ENCODE measurements around the gene OSBPL3. TPM values are rescaled to one million over a fixed set of nuclear protein-coding genes. Genes with fewer than 3 reads are reported as not detected.

OSBPL3 gene
- total RNA-seq, 1 experiment from 2014 or later: 149 TPM

- H3K9ac ChIP-seq (ENCODE audit: low read length): no peak overlapping the region
- peaks cover 87% of the 10 kb centered on the region for H3K36me3 ChIP-seq (ENCODE audit: insufficient read depth, low read length)
- no peaks in the 10 kb centered on the region for H3K9me3 ChIP-seq (ENCODE audit: low read length)
- H4K20me1 ChIP-seq (ENCODE audit: insufficient read depth, low read depth, low read length): no peaks in the 10 kb centered on the region
- H3K4me1 ChIP-seq (ENCODE audit: low read length): peaks cover 35% of the 10 kb centered on the region
- H3K27ac ChIP-seq (ENCODE audit: low read length): peak overlapping the region; percentile 99
- no peak overlapping the region for H3K4me2 ChIP-seq (ENCODE audit: low read depth, low read length, poor library complexity, severe bottlenecking)
- H3K4me3 ChIP-seq (ENCODE audit: low read length): no peak overlapping the region
- no peaks in the 10 kb centered on the region for H3K9me2 ChIP-seq (replicated peaks; ENCODE audit: insufficient read depth, low read length)
- no peak for DNase-seq
- H2AFZ ChIP-seq (ENCODE audit: low read length): no peak overlapping the region
- peaks cover 18% of the 10 kb centered on the region for H3K79me2 ChIP-seq (ENCODE audit: low read length)
- H3K27me3 ChIP-seq (ENCODE audit: low read length): no peaks in the 10 kb centered on the region
Observed at GRCh38 chr7:24854866-24855265, 125.1 kb downstream of the OSBPL3 start.

- Histone ChIP-seq H2AFZ (ENCODE audit: low read length) (no peak overlapping the region), H3K4me3 (ENCODE audit: low read length) (no peak overlapping the region), H4K20me1 (ENCODE audit: insufficient read depth, low read depth, low read length) (no peaks in the 10 kb centered on the region), H3K79me2 (ENCODE audit: low read length) (no peaks in the 10 kb centered on the region), H3K4me1 (ENCODE audit: low read length) (peaks cover 61% of the 10 kb centered on the region), H3K4me2 (ENCODE audit: low read depth, low read length, poor library complexity, severe bottlenecking) (no peak overlapping the region), H3K9me3 (ENCODE audit: low read length) (no peaks in the 10 kb centered on the region), H3K27me3 (ENCODE audit: low read length) (no peaks in the 10 kb centered on the region), H3K9me2 (replicated peaks; ENCODE audit: insufficient read depth, low read length) (no peaks in the 10 kb centered on the region), H3K27ac (ENCODE audit: low read length) (peak overlapping the region; percentile 99), H3K36me3 (ENCODE audit: insufficient read depth, low read length) (peaks cover 78% of the 10 kb centered on the region), H3K9ac (ENCODE audit: low read length) (no peak overlapping the region)
- no peak for DNase-seq
Observed at GRCh38 chr7:24851786-24852185, 128.2 kb downstream of the OSBPL3 start.

- Histone ChIP-seq H3K9ac (ENCODE audit: low read length) (no peak overlapping the region), H3K9me2 (replicated peaks; ENCODE audit: insufficient read depth, low read length) (no peaks in the 10 kb centered on the region), H3K79me2 (ENCODE audit: low read length) (peaks cover 4% of the 10 kb centered on the region), H3K4me1 (ENCODE audit: low read length) (peaks cover 80% of the 10 kb centered on the region), H3K27me3 (ENCODE audit: low read length) (no peaks in the 10 kb centered on the region), H4K20me1 (ENCODE audit: insufficient read depth, low read depth, low read length) (no peaks in the 10 kb centered on the region), H3K4me2 (ENCODE audit: low read depth, low read length, poor library complexity, severe bottlenecking) (no peak overlapping the region), H2AFZ (ENCODE audit: low read length) (no peak overlapping the region), H3K36me3 (ENCODE audit: insufficient read depth, low read length) (peaks cover 62% of the 10 kb centered on the region), H3K4me3 (ENCODE audit: low read length) (no peak overlapping the region), H3K9me3 (ENCODE audit: low read length) (no peaks in the 10 kb centered on the region), H3K27ac (ENCODE audit: low read length) (peak overlapping the region; percentile 99)
- DNase-seq: no peak
Observed at GRCh38 chr7:24848878-24849277, 131.1 kb downstream of the OSBPL3 start.

GRCh38 chr7:24847754-24848153 lies 132.2 kb downstream of the OSBPL3 start:
- Histone ChIP-seq H4K20me1 (ENCODE audit: insufficient read depth, low read depth, low read length) (no peaks in the 10 kb centered on the region), H3K27ac (ENCODE audit: low read length) (peak overlapping the region; percentile 99), H3K9me3 (ENCODE audit: low read length) (no peaks in the 10 kb centered on the region), H3K9ac (ENCODE audit: low read length) (peak overlapping the region; percentile 46), H3K4me2 (ENCODE audit: low read depth, low read length, poor library complexity, severe bottlenecking) (peak overlapping the region; percentile 79), H3K4me3 (ENCODE audit: low read length) (no peak overlapping the region), H2AFZ (ENCODE audit: low read length) (no peak overlapping the region), H3K27me3 (ENCODE audit: low read length) (no peaks in the 10 kb centered on the region), H3K36me3 (ENCODE audit: insufficient read depth, low read length) (peaks cover 52% of the 10 kb centered on the region), H3K9me2 (replicated peaks; ENCODE audit: insufficient read depth, low read length) (no peaks in the 10 kb centered on the region), H3K4me1 (ENCODE audit: low read length) (peaks cover 81% of the 10 kb centered on the region), H3K79me2 (ENCODE audit: low read length) (peaks cover 4% of the 10 kb centered on the region)
- DNase-seq: no peak

DNA sequence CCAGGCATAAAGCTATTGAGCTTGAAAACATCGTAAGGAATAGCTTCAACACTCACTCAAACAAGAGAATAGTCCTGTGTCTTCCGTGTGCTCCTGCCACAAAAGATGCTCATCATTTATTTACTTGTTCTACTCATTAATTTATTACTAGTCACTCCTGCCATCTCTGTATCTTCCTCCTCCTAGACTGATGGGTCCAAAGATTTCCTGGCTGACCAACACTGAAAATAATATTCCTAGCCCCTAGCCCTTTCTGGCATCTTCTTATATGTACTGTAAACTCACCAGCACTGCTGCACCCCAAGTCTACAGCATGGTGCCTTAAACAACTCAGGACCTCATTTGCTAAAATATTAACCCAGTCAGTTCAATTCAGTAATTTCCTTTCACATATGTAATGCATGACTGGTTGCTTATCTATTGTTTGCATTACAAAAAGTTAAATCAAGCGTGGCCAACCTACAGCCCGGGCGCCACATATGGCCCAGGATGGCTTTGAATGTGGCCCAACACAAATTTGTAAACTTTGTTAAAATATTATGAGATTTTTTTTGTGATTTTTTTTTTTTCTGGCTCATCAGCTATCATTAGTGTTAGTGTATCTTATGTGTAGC lies 136.1 kb downstream of the OSBPL3 start:
- Histone ChIP-seq H3K9me3 (ENCODE audit: low read length) (no peaks in the 10 kb centered on the region), H3K9ac (ENCODE audit: low read length) (peak overlapping the region; percentile 71), H3K9me2 (replicated peaks; ENCODE audit: insufficient read depth, low read length) (no peaks in the 10 kb centered on the region), H3K4me2 (ENCODE audit: low read depth, low read length, poor library complexity, severe bottlenecking) (peak overlapping the region; percentile 79), H2AFZ (ENCODE audit: low read length) (no peak overlapping the region), H3K36me3 (ENCODE audit: insufficient read depth, low read length) (peaks cover 35% of the 10 kb centered on the region), H4K20me1 (ENCODE audit: insufficient read depth, low read depth, low read length) (no peaks in the 10 kb centered on the region), H3K4me3 (ENCODE audit: low read length) (peak overlapping the region; percentile 55), H3K4me1 (ENCODE audit: low read length) (peaks cover 96% of the 10 kb centered on the region), H3K27me3 (ENCODE audit: low read length) (no peaks in the 10 kb centered on the region), H3K79me2 (ENCODE audit: low read length) (peaks cover 12% of the 10 kb centered on the region), H3K27ac (ENCODE audit: low read length) (peak overlapping the region; percentile 99)
- peak; percentile 89 for DNase-seq

- peak overlapping the region; percentile 79 for H3K4me2 ChIP-seq (ENCODE audit: low read depth, low read length, poor library complexity, severe bottlenecking)
- peak; percentile 83 for DNase-seq
- H3K9me3 ChIP-seq (ENCODE audit: low read length): no peaks in the 10 kb centered on the region
- H3K36me3 ChIP-seq (ENCODE audit: insufficient read depth, low read length): peaks cover 35% of the 10 kb centered on the region
- peak overlapping the region; percentile 71 for H3K9ac ChIP-seq (ENCODE audit: low read length)
- H2AFZ ChIP-seq (ENCODE audit: low read length): no peak overlapping the region
- peaks cover 12% of the 10 kb centered on the region for H3K79me2 ChIP-seq (ENCODE audit: low read length)
- peak overlapping the region; percentile 55 for H3K4me3 ChIP-seq (ENCODE audit: low read length)
- H4K20me1 ChIP-seq (ENCODE audit: insufficient read depth, low read depth, low read length): no peaks in the 10 kb centered on the region
- peak overlapping the region; percentile 99 for H3K27ac ChIP-seq (ENCODE audit: low read length)
- no peaks in the 10 kb centered on the region for H3K27me3 ChIP-seq (ENCODE audit: low read length)
- peaks cover 96% of the 10 kb centered on the region for H3K4me1 ChIP-seq (ENCODE audit: low read length)
- H3K9me2 ChIP-seq (replicated peaks; ENCODE audit: insufficient read depth, low read length): no peaks in the 10 kb centered on the region
Observed at GRCh38 chr7:24842449-24843241, 137.3 kb downstream of the OSBPL3 start.

GRCh38 chr7:24842029-24842428 lies 137.9 kb downstream of the OSBPL3 start:
- Histone ChIP-seq H3K79me2 (ENCODE audit: low read length) (peaks cover 12% of the 10 kb centered on the region), H3K4me3 (ENCODE audit: low read length) (peak overlapping the region; percentile 24; the same call in 1 of the 2 replicates), H3K9me2 (replicated peaks; ENCODE audit: insufficient read depth, low read length) (no peaks in the 10 kb centered on the region), H2AFZ (ENCODE audit: low read length) (no peak overlapping the region), H3K27me3 (ENCODE audit: low read length) (no peaks in the 10 kb centered on the region), H3K4me1 (ENCODE audit: low read length) (peaks cover 96% of the 10 kb centered on the region), H3K4me2 (ENCODE audit: low read depth, low read length, poor library complexity, severe bottlenecking) (peak overlapping the region; percentile 79), H3K36me3 (ENCODE audit: insufficient read depth, low read length) (peaks cover 35% of the 10 kb centered on the region), H3K9ac (ENCODE audit: low read length) (peak overlapping the region; percentile 71), H4K20me1 (ENCODE audit: insufficient read depth, low read depth, low read length) (no peaks in the 10 kb centered on the region), H3K9me3 (ENCODE audit: low read length) (no peaks in the 10 kb centered on the region), H3K27ac (ENCODE audit: low read length) (peak overlapping the region; percentile 99)
- no peak for DNase-seq

GRCh38 chr7:24840563-24840962 lies 139.4 kb downstream of the OSBPL3 start:
- H3K9me2 ChIP-seq (replicated peaks; ENCODE audit: insufficient read depth, low read length): no peaks in the 10 kb centered on the region
- H3K4me3 ChIP-seq (ENCODE audit: low read length): no peak overlapping the region
- H3K27ac ChIP-seq (ENCODE audit: low read length): peak overlapping the region; percentile 99
- DNase-seq: no peak
- H3K9me3 ChIP-seq (ENCODE audit: low read length): no peaks in the 10 kb centered on the region
- no peak overlapping the region for H3K9ac ChIP-seq (ENCODE audit: low read length)
- H3K4me2 ChIP-seq (ENCODE audit: low read depth, low read length, poor library complexity, severe bottlenecking): no peak overlapping the region
- H4K20me1 ChIP-seq (ENCODE audit: insufficient read depth, low read depth, low read length): no peaks in the 10 kb centered on the region
- no peaks in the 10 kb centered on the region for H3K27me3 ChIP-seq (ENCODE audit: low read length)
- peaks cover 32% of the 10 kb centered on the region for H3K36me3 ChIP-seq (ENCODE audit: insufficient read depth, low read length)
- H3K79me2 ChIP-seq (ENCODE audit: low read length): peaks cover 11% of the 10 kb centered on the region
- H2AFZ ChIP-seq (ENCODE audit: low read length): no peak overlapping the region
- peaks cover 96% of the 10 kb centered on the region for H3K4me1 ChIP-seq (ENCODE audit: low read length)
